K562 (cell line): ENCODE measurements around the gene ARHGEF40. TPM values are rescaled to one million over a fixed set of nuclear protein-coding genes. Genes with fewer than 3 reads are reported as not detected.

Source experiments
- CBX1 ChIP-seq: sonication (generic); IDR thresholded peaks from 2 replicates; pipeline ENCODE4 v1.6.1; 2016; ENCODE audit warnings: antibody characterized with exemption, low read depth, mild to moderate bottlenecking
- CHD4 ChIP-seq: fragments of 200-600 bp; sonication (generic); IDR thresholded peaks from 3 replicates; pipeline ENCODE4 v1.6.1; 2012; ENCODE audit warnings: low read depth, mild to moderate bottlenecking, mixed read lengths, low read length, inconsistent platforms; ENCODE audit not compliant: insufficient read depth, insufficient replicate concordance, poor library complexity, severe bottlenecking
- CSDE1 ChIP-seq, 2 experiments: fragments of 450-650 bp; IDR thresholded peaks; 2 replicates each; pipeline ENCODE4 v1.6.1; 2016; ENCODE audit warnings: mild to moderate bottlenecking in 1 of 2
- FUS ChIP-seq: fragments of 200-400 bp; formaldehyde crosslinking; optimal IDR thresholded peaks from 2 replicates; pipeline ENCODE3; 2017; ENCODE audit warnings: low read depth, low read length
- MED1 ChIP-seq: sonication (generic); formaldehyde crosslinking; IDR thresholded peaks from 2 replicates; pipeline ENCODE4 v1.8.1; 2023; ENCODE audit warnings: missing genetic modification reagents, borderline replicate concordance
- MIER1 ChIP-seq: fragments of 450-650 bp; IDR thresholded peaks from 2 replicates; pipeline ENCODE4 v1.6.1; 2016; ENCODE audit warnings: antibody characterized with exemption, mild to moderate bottlenecking, low read depth
- MTA1 ChIP-seq: fragments of 450-650 bp; IDR thresholded peaks from 2 replicates; pipeline ENCODE4 v1.6.1; 2017; ENCODE audit warnings: borderline replicate concordance
- PHB2 ChIP-seq: fragments of 450-650 bp; IDR thresholded peaks from 2 replicates; pipeline ENCODE4 v1.6.1; 2017; ENCODE audit warnings: low read depth
- PHF20 ChIP-seq: fragments of 450-650 bp; IDR thresholded peaks from 2 replicates; pipeline ENCODE4 v1.6.1; 2018; ENCODE audit not compliant: partially characterized antibody
- POLR2AphosphoS5 ChIP-seq: IDR thresholded peaks from 2 replicates; pipeline ENCODE4 v1.6.1; 2011; ENCODE audit warnings: mild to moderate bottlenecking, low read depth, low read length, moderate library complexity; ENCODE audit not compliant: control insufficient read depth, insufficient read depth
- PYGO2 ChIP-seq: fragments of 450-650 bp; IDR thresholded peaks from 2 replicates; pipeline ENCODE4 v1.6.1; 2016; ENCODE audit warnings: mild to moderate bottlenecking, missing genetic modification characterization, moderate library complexity, missing compliant biosample characterization
- SMC3 ChIP-seq: conservative IDR thresholded peaks from 2 replicates; pipeline ENCODE4 v1.6.1; 2011; ENCODE audit warnings: low read depth, low read length, improper control_type of control experiment; ENCODE audit not compliant: insufficient read depth
- SNIP1 ChIP-seq: fragments of 450-650 bp; IDR thresholded peaks from 2 replicates; pipeline ENCODE4 v1.7.1; 2017; ENCODE audit warnings: low read depth, mild to moderate bottlenecking
- ZBTB1 ChIP-seq: sonication (generic); formaldehyde crosslinking; IDR thresholded peaks from 2 replicates; pipeline ENCODE4 v1.8.1; 2023; ENCODE audit warnings: missing genetic modification reagents, low read depth, mild to moderate bottlenecking, borderline replicate concordance
- ZFX ChIP-seq: sonication (generic); formaldehyde crosslinking; IDR thresholded peaks from 2 replicates; pipeline ENCODE4 v1.8.0; 2022; ENCODE audit warnings: mild to moderate bottlenecking, missing genetic modification reagents, moderate library complexity
- ZNF253 ChIP-seq: fragments of 250-450 bp; sonication (Bioruptor Pico); conservative IDR thresholded peaks from 2 replicates; pipeline ENCODE4 v1.6.1; 2021; ENCODE audit warnings: mild to moderate bottlenecking
- ZNF436 ChIP-seq: fragments of 250-450, 450-650 bp; sonication (Bioruptor Pico); formaldehyde crosslinking; IDR thresholded peaks from 2 replicates; pipeline ENCODE4 v1.7.0; 2020; ENCODE audit warnings: mild to moderate bottlenecking
- ZNF764 ChIP-seq: fragments of 250-450 bp; sonication (Bioruptor Pico); IDR thresholded peaks from 2 replicates; pipeline ENCODE4 v1.4.0; 2020; ENCODE audit warnings: low read depth, mild to moderate bottlenecking, moderate library complexity
- polyA plus RNA-seq, 8 experiments: library from polyadenylated mRNA; depleted of rRNA in 4 of 8; stranded (reverse) in 5 of 8; unstranded in 3 of 8; fragments of >200 nt; fragmentation: Nextera tagmentation in 2 of 8; fragmentation: Illumina TruSeq in 1 of 8; extraction: Ambion mirVana in 2 of 8; extraction: Trizol in 1 of 8; gene quantifications; 2 replicates each; pipeline versions ENCODE4 v1.2.1 to v1.2.3, GENCODE V29; 2011 to 2014; ENCODE audit warnings: inconsistent platforms in 1 of 8, missing spikeins in 1 of 8
- total RNA-seq, 7 experiments: library from RNA; depleted of rRNA in 6 of 7; stranded (reverse); fragments of >200 nt in 6 of 7; fragmentation: Illumina TruSeq in 2 of 7; extraction: Trizol in 2 of 7; gene quantifications; 2 replicates each; pipeline versions ENCODE4 v1.2.1 to v1.2.3, GENCODE V29; 2011 to 2021; ENCODE audit warnings: low replicate concordance in 1 of 7
- TF ChIP-seq, protein P1 (sequence below): sonication (generic); IDR thresholded peaks from 2 replicates; pipeline ENCODE4 v1.6.1; 2016
- TF ChIP-seq, protein P2 (sequence below): fragments of 450-650 bp; IDR thresholded peaks from 2 replicates; pipeline ENCODE4 v1.7.0; 2016; ENCODE audit warnings: borderline replicate concordance
- TF ChIP-seq, protein P3 (sequence below): fragments of 450-650 bp; conservative IDR thresholded peaks from 2 replicates; pipeline ENCODE4 v1.6.1; 2016; ENCODE audit warnings: missing genetic modification characterization, low read depth, mild to moderate bottlenecking, missing compliant biosample characterization, moderate library complexity
- TF ChIP-seq, protein P4 (sequence below): fragments of 250-450 bp; sonication (Bioruptor Pico); IDR thresholded peaks from 2 replicates; pipeline ENCODE4 v1.6.1; 2021; ENCODE audit warnings: mild to moderate bottlenecking
- TF ChIP-seq, protein P5 (sequence below): fragments of 450-650 bp; formaldehyde crosslinking; conservative IDR thresholded peaks from 2 replicates; pipeline ENCODE4 v1.4.0; 2022; ENCODE audit warnings: mild to moderate bottlenecking, missing genetic modification characterization

ARHGEF40 gene
- total and polyA plus RNA-seq, 9 of the 15 experiments (the other 6 are each of a cell fraction or from before 2014, with no cell fraction given), result 0.42 to 6.3 (median 3.8) TPM

DNA sequence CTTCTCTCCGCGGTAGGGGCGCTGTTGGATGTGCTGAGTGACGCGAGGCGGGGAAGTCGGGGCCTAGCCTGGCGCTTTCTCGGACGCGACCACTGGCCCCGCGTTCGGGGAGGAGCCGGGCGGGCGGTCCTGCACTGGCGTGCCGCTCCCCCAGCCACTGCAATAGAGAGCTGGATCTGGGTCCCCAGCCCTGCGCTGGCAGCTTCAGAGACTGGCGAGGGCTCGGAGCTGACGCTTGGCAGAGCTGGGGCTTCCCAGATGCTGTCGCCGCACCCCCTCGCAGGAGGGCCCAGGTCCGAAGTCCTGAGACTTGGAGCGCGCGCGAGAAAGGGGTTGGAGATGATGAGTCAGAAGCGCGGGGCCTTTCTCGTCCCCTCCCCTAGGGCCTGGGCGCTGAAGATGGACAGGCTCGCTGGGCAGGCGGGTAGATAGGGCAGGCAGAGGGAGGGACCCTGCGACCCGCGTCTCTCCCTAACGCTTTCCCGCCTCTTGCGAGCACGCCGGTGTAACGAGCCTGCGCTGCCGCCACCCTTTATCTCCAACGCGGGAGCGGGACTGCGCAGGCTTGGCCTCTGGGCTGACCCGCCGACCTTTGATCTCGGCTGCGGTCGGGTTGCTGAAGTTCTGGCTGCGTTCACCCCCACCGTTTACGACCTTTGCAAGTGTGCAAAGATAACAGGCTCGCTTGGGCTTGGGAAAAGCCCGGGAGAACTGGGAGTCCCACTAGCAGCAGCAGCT is 33.8 kb downstream of the ARHGEF40 start (continued):
- TF ChIP-seq, protein P1, sequence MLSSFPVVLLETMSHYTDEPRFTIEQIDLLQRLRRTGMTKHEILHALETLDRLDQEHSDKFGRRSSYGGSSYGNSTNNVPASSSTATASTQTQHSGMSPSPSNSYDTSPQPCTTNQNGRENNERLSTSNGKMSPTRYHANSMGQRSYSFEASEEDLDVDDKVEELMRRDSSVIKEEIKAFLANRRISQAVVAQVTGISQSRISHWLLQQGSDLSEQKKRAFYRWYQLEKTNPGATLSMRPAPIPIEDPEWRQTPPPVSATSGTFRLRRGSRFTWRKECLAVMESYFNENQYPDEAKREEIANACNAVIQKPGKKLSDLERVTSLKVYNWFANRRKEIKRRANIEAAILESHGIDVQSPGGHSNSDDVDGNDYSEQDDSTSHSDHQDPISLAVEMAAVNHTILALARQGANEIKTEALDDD, result no peak
- TF ChIP-seq PHF20 (no peak), ZNF764 (no peak), FUS (no peak), MTA1 (no peak), SMC3 (no peak), MED1 (CRISPR knock-in tag) (no peak), SNIP1 (peak; percentile 60; the same call in 1 of the 2 replicates), PYGO2 (tag) (no peak), ZBTB1 (CRISPR knock-in tag) (peak; percentile 80; the same call in 1 of the 2 replicates), ZNF253 (CRISPR knock-in tag) (no peak), ZFX (CRISPR knock-in tag) (peak; percentile 84), PHB2 (no peak), CHD4 (no peak), CSDE1 (IDR thresholded peaks at IDR 0.05) (0 out of 4 replicates have a peak, but pooled peaks of 1 of the 2 experiments have one; percentile 11), POLR2AphosphoS5 (peak; percentile 31; the same call in 1 of the 2 replicates), CBX1 (peak; percentile 74; the same call in 1 of the 2 replicates), ZNF436 (no peak), MIER1 (0 out of 2 replicates have a peak, but pooled peaks have one; percentile 44)
- TF ChIP-seq, protein P2, sequence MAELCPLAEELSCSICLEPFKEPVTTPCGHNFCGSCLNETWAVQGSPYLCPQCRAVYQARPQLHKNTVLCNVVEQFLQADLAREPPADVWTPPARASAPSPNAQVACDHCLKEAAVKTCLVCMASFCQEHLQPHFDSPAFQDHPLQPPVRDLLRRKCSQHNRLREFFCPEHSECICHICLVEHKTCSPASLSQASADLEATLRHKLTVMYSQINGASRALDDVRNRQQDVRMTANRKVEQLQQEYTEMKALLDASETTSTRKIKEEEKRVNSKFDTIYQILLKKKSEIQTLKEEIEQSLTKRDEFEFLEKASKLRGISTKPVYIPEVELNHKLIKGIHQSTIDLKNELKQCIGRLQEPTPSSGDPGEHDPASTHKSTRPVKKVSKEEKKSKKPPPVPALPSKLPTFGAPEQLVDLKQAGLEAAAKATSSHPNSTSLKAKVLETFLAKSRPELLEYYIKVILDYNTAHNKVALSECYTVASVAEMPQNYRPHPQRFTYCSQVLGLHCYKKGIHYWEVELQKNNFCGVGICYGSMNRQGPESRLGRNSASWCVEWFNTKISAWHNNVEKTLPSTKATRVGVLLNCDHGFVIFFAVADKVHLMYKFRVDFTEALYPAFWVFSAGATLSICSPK, result no peak
- TF ChIP-seq, protein P3, sequence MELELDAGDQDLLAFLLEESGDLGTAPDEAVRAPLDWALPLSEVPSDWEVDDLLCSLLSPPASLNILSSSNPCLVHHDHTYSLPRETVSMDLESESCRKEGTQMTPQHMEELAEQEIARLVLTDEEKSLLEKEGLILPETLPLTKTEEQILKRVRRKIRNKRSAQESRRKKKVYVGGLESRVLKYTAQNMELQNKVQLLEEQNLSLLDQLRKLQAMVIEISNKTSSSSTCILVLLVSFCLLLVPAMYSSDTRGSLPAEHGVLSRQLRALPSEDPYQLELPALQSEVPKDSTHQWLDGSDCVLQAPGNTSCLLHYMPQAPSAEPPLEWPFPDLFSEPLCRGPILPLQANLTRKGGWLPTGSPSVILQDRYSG (tag), result peak; percentile 68
- TF ChIP-seq, protein P4, sequence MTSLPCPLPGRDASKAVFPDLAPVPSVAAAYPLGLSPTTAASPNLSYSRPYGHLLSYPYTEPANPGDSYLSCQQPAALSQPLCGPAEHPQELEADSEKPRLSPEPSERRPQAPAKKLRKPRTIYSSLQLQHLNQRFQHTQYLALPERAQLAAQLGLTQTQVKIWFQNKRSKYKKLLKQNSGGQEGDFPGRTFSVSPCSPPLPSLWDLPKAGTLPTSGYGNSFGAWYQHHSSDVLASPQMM (CRISPR knock-in tag), result no peak
- TF ChIP-seq, protein P5, sequence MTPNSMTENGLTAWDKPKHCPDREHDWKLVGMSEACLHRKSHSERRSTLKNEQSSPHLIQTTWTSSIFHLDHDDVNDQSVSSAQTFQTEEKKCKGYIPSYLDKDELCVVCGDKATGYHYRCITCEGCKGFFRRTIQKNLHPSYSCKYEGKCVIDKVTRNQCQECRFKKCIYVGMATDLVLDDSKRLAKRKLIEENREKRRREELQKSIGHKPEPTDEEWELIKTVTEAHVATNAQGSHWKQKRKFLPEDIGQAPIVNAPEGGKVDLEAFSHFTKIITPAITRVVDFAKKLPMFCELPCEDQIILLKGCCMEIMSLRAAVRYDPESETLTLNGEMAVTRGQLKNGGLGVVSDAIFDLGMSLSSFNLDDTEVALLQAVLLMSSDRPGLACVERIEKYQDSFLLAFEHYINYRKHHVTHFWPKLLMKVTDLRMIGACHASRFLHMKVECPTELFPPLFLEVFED (CRISPR knock-in tag), result no peak
